Panc1 (cell line): ENCODE data around the gene HAL. TPM values are rescaled to one million over a fixed set of nuclear protein-coding genes. Genes with fewer than 3 reads are reported as not detected.

Experiments used
- ATAC-seq: fragments of 200-7000 bp; cut with Tn5 transposase; 2 replicates; pipeline ENCODE4 v1.9.1; 2020; ENCODE audit warnings: mild to moderate bottlenecking, moderate library complexity
- BruUV-seq: library from RNA; stranded (reverse); fragments of 400-500 nt; replicated peaks from 2 replicates; lab custom pipeline; 2021; lab: Mats Ljungman, UMichigan
- CTCF ChIA-PET: fragments of 300-600 bp; sonication (Branson Sonifier 250); formaldehyde crosslinking; loops from one replicate; lab custom pipeline; 2022; ENCODE audit warnings: antibody characterized with exemption; lab: Charles Lee
- POLR2A ChIA-PET: fragments of 300-600 bp; sonication (Branson Sonifier 250); formaldehyde crosslinking; loops from one replicate; lab custom pipeline; 2022; ENCODE audit warnings: antibody characterized with exemption; lab: Charles Lee
- DNase-seq: peaks from one replicate; pipeline ENCODE4 v3.0.0-alpha.2; 2010; ENCODE audit warnings: low read depth, low spot score
- H3K27ac ChIP-seq: 2 replicates; pipeline ENCODE4 v1.5.1; 2011; ENCODE audit warnings: mild to moderate bottlenecking, low read length, inconsistent platforms
- H3K27me3 ChIP-seq: fragments of 200-500 bp; sonication (Bioruptor generic); 2 replicates; pipeline ENCODE4 v1.6.0; 2014; ENCODE audit warnings: low read length, inconsistent platforms; ENCODE audit not compliant: control insufficient read depth, insufficient read depth
- H3K36me3 ChIP-seq: fragments of 200-500 bp; sonication (Bioruptor generic); 2 replicates; pipeline ENCODE4 v1.5.1; 2014; ENCODE audit warnings: inconsistent platforms, mild to moderate bottlenecking, low read length, moderate library complexity; ENCODE audit not compliant: control insufficient read depth, insufficient read depth
- H3K4me1 ChIP-seq: 2 replicates; pipeline ENCODE4 v1.5.1; 2011; ENCODE audit warnings: inconsistent platforms, mild to moderate bottlenecking, low read length, moderate library complexity; ENCODE audit not compliant: control insufficient read depth, insufficient read depth
- H3K4me3 ChIP-seq, 2 experiments: 2 replicates each; pipeline ENCODE4 v1.5.1; 2011 to 2012; ENCODE audit warnings: low read depth in 2 of 2, low read length in 2 of 2, mild to moderate bottlenecking in 2 of 2, inconsistent platforms in 1 of 2, moderate library complexity in 1 of 2
- H3K9me3 ChIP-seq: fragments of 200-500 bp; sonication (Bioruptor generic); 2 replicates; pipeline ENCODE4 v1.5.1; 2014; ENCODE audit warnings: low read depth, mild to moderate bottlenecking, inconsistent platforms, low read length, moderate library complexity; ENCODE audit not compliant: control insufficient read depth, insufficient read depth
- CTCF ChIP-seq: fragments of 450-650 bp; IDR thresholded peaks from 2 replicates; pipeline ENCODE4 v1.5.1; 2017; ENCODE audit warnings: mild to moderate bottlenecking
- POLR2AphosphoS5 ChIP-seq: IDR thresholded peaks from 2 replicates; pipeline ENCODE4 v1.6.1; 2012; ENCODE audit warnings: mild to moderate bottlenecking, low read depth, low read length, moderate library complexity
- REST ChIP-seq, 2 experiments: IDR thresholded peaks; 2 replicates each; pipeline ENCODE4 v1.6.1; 2011 to 2012; ENCODE audit warnings: low read depth in 2 of 2, control low read depth in 1 of 2, low read length in 1 of 2, mild to moderate bottlenecking in 1 of 2, moderate library complexity in 1 of 2; ENCODE audit not compliant: insufficient read depth in 1 of 2
- SIN3A ChIP-seq: IDR thresholded peaks from 2 replicates; pipeline ENCODE4 v1.6.1; 2012; ENCODE audit warnings: low read depth, mild to moderate bottlenecking, low read length, moderate library complexity, borderline replicate concordance; ENCODE audit not compliant: insufficient read depth
- TCF7L2 ChIP-seq: IDR thresholded peaks from 2 replicates; pipeline ENCODE4 v1.6.1; 2011; ENCODE audit warnings: mild to moderate bottlenecking, low read depth, low read length, inconsistent platforms
- in situ Hi-C: cut with HindIII; loops from 2 replicates; pipeline ENCODE4 v1.10.0; 2016; ENCODE audit warnings: low sequenced_read_pairs, low pct_unique_long_range_greater_than_20kb
- intact Hi-C: fragments of 100-400 bp; cut with micrococcal nuclease; formaldehyde crosslinking; loops from one replicate; pipeline ENCODE4 v1.10.0; 2022; ENCODE audit not compliant: unreplicated experiment
- total RNA-seq: library from RNA; stranded (reverse); gene quantifications from one replicate; pipeline ENCODE4 v1.2.1, GENCODE V29; 2021; ENCODE audit not compliant: unreplicated experiment

Gene HAL
- total RNA-seq, 1 experiment from 2014 or later = 0.08 TPM

- Histone ChIP-seq H3K36me3 (no peaks in the 10 kb centered on the region), H3K27ac (no peak overlapping the region), H3K9me3 (no peaks in the 10 kb centered on the region), H3K4me3 (no peak overlapping the region), H3K4me1 (0 out of 2 replicates have a peak, but pooled peaks cover 5% of the 10 kb centered on the region), H3K27me3 (no peaks in the 10 kb centered on the region)
- no peak for ATAC-seq
- POLR2A ChIA-PET = no interaction called here
- in situ Hi-C loops = no loop called here
- CTCF ChIA-PET = no interaction called here
- no peak for DNase-seq
- TF ChIP-seq REST (IDR thresholded peaks at IDR 0.05; ENCODE audit: insufficient read depth in 1 of 2, low read depth in 2 of 2, low read length in 1 of 2) (no peak), SIN3A (no peak), TCF7L2 (no peak), POLR2AphosphoS5 (no peak), CTCF (no peak)
- intact Hi-C loops = no loop called here
- no TSS peak for BruUV-seq
Measured at GRCh38 chr12:96039516-96039915, 43.4 kb upstream of the HAL start.

GRCh38 chr12:96036765-96037455, 40.8 kb upstream of the HAL start:
- H3K4me1 ChIP-seq = peaks cover 10% of the 10 kb centered on the region; the same call in 1 of the 2 replicates
- H3K9me3 ChIP-seq = no peaks in the 10 kb centered on the region
- intact Hi-C loops = no loop called here
- ChIA-PET CTCF (interaction anchor here (0.6 kb wide), 1 partner anchor 177 kb away, joined by 3 read pairs; no protein-coding TSS in a partner anchor), POLR2A (no interaction called here)
- H3K4me3 ChIP-seq = no peak overlapping the region
- H3K27ac ChIP-seq = no peak overlapping the region
- in situ Hi-C loops = no loop called here
- TF ChIP-seq SIN3A = no peak
- BruUV-seq = no TSS peak
- H3K27me3 ChIP-seq = no peaks in the 10 kb centered on the region
- DNase-seq = no peak
- ATAC-seq = no peak
- H3K36me3 ChIP-seq = no peaks in the 10 kb centered on the region
